Measurements from ENCODE around the gene CDK2.

DNA sequence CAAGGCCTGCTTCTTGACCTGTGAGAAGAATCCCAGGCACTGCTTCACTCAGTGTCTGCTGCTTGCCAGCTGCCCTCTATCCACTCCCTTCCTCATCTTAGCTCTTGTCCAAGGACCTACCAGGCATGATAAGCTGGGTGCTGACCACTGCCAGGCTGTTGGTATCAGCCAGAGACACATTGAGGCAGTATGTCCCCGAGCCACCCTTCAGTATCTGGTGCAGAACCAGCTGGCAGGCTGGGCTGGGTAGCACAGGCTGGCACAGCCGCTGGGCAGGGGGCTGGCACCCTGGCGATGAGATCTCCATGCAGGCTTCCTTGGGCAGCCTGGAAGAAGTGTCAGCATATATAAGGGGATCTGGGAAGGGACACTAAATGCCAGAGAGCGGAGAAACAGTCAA is 11.3 kb upstream of the CDK2 start:
- TF ChIP-seq, protein P1, sequence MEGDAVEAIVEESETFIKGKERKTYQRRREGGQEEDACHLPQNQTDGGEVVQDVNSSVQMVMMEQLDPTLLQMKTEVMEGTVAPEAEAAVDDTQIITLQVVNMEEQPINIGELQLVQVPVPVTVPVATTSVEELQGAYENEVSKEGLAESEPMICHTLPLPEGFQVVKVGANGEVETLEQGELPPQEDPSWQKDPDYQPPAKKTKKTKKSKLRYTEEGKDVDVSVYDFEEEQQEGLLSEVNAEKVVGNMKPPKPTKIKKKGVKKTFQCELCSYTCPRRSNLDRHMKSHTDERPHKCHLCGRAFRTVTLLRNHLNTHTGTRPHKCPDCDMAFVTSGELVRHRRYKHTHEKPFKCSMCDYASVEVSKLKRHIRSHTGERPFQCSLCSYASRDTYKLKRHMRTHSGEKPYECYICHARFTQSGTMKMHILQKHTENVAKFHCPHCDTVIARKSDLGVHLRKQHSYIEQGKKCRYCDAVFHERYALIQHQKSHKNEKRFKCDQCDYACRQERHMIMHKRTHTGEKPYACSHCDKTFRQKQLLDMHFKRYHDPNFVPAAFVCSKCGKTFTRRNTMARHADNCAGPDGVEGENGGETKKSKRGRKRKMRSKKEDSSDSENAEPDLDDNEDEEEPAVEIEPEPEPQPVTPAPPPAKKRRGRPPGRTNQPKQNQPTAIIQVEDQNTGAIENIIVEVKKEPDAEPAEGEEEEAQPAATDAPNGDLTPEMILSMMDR (IDR thresholded peaks at IDR 0.05): no peak
- no peak for TF ChIP-seq POLR2A (IDR thresholded peaks at IDR 0.05)
